NCI-H1694 (cell line): ENCODE measurements around the gene ZNF785.
"Not testable (repeated sequence)": the region's sequence is repeated elsewhere in the genome, so short reads cannot be mapped to it uniquely, and the experiment has no call there.

Experiments
- DNase-seq: peaks from one replicate; lab custom pipeline; 2025; lab: John Stamatoyannopoulos, UW

The ZNF785 gene

GRCh38 chr16:30539986-30540526 is 45.4 kb downstream of the ZNF785 start:
- DNase-seq = not testable (repeated sequence)

DNA sequence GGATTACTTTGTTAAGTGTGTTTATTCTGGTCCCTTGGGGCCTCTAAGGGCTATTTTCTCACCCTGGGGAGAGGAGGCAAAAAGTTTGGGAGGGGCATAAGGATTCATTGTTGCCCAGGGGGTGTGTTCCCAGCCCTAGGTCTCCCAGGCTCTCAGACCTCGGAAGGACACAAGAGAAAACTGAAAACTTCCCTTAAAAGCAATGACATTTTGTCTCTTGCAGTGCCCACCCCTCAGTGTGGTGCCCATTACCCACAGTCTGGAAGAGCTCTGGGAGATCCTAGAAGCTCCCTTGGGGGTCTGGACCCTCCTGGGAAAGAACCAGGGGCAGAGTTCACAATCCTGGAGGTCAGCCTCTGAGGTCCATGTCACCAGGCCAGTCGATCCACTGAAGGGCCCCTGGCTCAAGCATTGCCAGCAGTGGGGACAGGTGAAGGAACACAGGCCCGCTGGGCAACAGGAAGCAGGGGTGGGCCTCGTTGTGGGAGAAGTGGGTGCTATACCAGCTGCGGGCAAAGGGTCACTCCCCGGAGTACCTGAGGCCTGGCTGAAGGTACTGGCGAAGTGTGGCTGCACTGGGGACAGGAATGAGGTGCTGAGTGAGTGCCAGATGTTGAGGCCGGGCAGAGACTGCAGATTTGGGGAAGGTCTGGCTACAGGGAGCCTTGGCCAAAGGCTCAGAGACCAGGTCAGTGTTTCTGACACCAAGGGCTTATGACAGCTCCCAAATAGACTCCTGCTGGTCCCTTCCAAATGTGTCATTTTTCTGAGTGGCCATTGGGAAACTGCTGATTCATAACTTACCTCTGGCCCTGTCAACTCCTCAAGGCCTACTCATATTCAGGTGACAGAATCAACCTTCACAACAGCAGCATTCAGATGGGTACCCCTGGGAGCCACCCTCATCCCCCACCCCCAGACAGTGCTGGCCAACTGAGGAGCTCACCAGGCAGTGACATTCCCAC is 46.2 kb downstream of the ZNF785 start:
- no peak for DNase-seq

GRCh38 chr16:30536391-30537024 is 49.0 kb downstream of the ZNF785 start:
- DNase-seq = not testable (repeated sequence)

- DNase-seq = peak; percentile 25
Measured at GRCh38 chr16:30535777-30536190, 49.7 kb downstream of the ZNF785 start.

- DNase-seq = peak; percentile 38
Measured at GRCh38 chr16:30535106-30535776, 50.3 kb downstream of the ZNF785 start.

- DNase-seq = peak; percentile 58
Measured at GRCh38 chr16:30534368-30535105, 51.0 kb downstream of the ZNF785 start, which contains the start of gene ZNF747. TSS of gene ZNF747 (minus strand) at chr16:30534858. CDS start at chr16:30534679, 179 bp downstream.

- DNase-seq = no peak
Measured at GRCh38 chr16:30533748-30534367, 51.6 kb downstream of the ZNF785 start.

- no peak for DNase-seq
Measured at GRCh38 chr16:30533146-30533522, 52.4 kb downstream of the ZNF785 start.

- DNase-seq = no peak
Measured at GRCh38 chr16:30532285-30533145, 53.0 kb downstream of the ZNF785 start.
